ENCODE data around the gene TMEM120B. TPM values are rescaled to one million over a fixed set of nuclear protein-coding genes. Genes with fewer than 3 reads are reported as not detected.
A peak's percentile ranks its signal among the peaks of the same experiment; 100 is the strongest.

Gene TMEM120B
- total RNA-seq, 1 donor from 2014 or later: 11.6 TPM

DNA sequence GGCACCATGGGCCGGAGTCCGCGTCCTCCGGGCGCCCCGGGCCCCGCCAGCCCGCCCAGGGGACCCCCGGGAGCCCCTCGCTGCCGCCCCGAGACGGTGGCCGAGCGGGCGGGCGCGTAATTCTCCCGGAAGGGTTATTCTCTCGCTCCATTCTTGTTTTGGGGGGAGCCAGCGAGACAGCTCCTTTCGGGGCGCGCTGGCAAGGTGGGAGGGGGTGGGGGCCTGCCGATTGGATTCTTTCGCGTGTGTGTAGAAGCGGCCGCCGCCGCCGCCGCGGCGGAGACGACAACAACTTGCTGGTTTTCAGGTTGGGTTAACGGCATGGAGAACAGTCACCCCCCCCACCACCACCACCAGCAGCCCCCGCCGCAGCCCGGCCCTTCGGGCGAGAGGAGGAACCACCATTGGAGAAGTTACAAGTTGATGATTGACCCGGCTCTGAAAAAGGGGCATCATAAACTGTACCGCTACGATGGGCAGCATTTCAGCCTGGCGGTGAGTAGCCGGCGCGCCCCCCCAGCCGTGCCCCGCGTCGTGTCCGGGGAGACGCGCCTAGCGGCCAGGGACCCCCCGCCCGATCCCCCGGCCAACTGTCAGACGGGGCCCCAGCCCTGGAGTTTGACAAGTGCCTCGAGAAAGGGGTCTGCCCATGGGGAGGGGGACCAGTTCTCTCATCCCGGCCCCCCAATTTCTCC, 92.0 kb downstream of the TMEM120B start:
- DNase-seq (ENCODE audit: low spot score): no peak

DNA sequence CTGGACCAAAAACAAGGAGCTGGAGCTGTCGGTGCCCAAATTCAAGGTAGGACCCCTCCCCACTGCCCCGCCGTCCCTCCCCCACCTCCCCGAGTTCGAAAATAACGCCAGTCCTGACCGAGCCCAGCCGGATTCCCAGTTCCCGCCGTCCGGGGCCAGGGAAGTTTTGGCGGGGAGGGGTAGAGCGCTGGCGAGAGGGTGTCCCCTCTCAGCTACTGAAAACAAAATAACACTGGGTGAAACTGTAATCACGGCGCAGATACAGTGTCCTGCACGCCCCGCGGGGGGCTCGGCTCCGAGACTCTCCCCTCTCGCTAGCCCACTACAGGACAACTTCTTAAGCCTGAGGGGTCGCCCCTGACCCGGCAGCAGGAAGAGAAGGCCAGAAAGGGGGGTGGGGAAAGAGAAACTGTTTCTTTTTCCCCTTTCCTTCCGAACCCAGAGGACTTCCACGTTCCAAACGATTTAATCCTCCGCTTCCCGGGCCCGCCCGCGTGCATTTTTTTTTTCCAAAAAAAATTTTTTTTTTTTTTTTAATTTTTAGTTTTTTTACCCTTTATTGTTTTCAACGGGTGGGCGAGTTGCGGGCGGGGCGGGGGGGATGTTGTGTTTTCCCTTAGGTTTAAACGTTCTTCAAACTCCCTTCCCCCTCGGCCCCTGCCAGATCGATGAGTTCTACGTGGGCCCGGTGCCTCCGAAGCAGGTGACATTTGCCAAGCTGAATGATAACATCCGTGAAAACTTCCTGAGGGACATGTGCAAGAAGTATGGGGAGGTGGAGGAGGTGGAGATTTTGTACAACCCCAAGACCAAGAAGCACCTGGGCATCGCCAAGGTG, 92.8 kb downstream of the TMEM120B start:
- no peak for DNase-seq (ENCODE audit: low spot score)

DNA sequence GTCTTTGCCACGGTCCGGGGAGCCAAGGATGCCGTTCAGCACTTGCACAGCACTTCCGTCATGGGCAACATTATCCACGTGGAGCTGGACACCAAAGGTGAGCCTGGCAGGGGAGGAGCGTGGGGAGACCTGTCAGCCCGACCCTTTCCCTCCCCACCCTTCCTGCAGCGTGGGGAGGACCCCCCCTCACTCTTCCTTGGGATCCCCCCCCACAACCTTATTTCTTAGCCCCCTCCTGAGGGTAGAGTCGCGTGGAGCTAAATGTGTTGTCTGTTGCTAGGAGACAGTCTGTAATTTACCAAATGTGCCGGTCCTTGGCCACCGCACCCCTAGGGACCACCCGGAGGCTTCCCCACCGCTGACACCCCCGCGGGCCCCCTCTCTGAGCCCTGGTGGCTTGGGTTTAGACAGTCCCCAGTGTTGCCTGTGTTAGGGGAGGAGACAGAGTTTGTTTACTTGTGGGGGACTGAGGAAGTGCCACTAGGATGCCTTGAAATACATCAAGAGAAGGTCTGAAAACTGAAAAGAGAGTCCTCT, 93.5 kb downstream of the TMEM120B start:
- DNase-seq (ENCODE audit: low spot score): no peak

DNA sequence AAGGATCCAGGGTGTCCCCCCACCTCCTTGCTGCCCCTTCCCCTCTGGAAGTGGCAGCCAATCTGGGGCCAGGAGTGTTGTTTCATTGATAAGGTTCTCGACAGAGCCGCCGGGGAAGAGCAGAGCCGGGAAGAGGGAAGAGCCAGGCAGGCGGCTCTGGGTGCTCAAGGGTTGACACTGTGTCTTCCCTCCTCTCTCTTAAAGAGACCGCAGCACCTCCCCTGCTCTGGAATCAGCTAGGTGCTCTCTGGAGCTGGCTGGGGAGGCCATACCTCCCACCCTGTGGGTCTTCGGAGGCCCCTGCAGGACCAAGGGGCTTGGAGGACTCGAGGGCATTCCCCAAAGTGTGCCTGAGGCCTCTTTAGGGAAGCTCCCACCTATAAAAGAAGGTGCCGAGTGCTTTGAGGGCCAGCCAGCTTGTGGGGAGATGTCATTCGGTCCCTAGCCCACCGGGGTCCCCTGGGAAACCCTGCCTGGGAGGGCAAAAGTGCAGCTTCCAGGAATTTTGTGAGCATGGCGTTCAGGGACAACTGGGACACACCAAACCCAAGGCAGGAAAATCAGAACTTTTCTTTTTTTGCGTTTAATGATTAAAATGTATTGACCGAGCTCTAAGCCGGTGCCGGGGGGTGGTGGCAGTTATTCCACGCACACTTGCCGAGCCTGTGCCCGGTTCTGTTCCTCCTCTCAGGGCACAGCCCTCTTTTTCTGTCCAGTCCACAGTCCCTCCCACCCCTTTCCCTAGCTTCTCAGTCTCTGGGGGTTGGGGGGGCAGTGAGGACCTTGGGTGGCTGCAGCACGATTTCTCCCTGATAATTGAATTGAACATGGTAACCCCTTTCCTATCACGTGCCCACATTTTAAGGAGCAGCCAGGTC, 94.2 kb downstream of the TMEM120B start:
- DNase-seq (ENCODE audit: low spot score): no peak

DNA sequence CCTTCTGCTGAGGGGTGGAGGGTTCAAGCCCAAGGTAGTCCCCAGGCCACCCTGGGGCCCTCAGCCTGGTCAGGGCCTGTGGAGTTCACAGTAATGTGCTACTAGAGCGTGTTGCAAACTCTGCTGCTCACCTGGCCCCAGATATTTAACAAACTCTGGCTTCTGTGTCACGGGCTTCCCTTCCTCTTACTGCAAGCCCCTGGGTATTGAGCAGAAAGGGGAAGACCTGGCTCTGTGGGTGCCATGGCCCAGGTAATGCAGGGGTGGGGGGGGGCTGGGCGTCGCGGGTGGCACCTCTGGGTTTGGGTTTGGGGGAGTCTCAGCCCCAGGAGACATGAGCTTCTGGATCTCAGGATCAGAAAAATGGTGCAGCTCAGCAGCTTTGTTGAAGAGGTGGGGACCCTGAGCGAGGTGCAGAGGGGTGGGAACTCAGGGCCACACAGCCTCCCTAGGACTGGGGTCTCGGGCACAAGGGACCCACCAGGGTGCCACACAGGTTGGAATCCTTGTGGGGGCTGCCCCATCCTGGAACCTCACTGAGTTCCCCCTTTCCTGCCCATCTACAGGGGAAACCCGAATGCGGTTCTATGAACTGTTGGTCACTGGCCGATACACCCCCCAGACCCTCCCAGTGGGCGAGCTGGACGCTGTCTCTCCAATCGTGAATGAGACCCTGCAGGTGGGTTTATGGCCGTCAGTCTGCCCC, 95.2 kb downstream of the TMEM120B start:
- no peak for DNase-seq (ENCODE audit: low spot score)

DNA sequence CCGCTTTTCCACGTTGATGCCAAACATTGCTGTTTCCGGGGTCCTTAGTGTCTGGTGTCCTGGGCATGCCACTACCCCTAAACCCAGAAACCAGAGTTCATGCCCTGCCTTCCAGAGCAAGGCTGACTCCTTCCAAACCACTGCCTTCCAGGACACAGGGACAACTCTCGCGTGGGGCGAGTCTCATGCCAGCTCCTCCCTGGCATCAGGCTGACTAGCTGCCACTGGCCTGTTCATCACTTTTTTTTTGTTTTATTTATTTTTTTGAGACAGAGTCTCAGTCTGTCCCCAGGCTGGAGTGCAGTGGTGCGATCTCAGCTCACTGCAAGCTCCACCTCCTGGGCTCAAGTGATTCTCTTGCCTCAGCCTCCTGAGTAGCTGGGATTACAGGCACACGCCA, 96.1 kb downstream of the TMEM120B start:
- no peak for DNase-seq (ENCODE audit: low spot score)

DNA sequence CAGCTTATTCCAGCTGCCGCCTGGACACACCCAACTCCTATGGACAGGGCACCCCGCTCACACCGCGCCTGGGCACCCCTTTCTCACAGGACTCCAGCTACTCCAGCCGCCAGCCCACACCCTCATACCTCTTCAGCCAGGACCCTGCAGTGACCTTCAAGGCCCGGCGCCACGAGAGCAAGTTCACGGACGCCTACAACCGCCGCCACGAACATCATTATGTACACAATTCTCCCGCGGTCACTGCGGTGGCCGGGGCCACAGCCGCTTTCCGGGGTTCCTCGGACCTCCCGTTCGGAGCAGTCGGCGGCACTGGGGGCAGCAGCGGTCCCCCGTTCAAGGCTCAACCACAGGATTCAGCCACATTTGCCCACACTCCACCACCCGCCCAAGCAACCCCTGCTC, 97.2 kb downstream of the TMEM120B start:
- no peak for DNase-seq (ENCODE audit: low spot score)

DNA sequence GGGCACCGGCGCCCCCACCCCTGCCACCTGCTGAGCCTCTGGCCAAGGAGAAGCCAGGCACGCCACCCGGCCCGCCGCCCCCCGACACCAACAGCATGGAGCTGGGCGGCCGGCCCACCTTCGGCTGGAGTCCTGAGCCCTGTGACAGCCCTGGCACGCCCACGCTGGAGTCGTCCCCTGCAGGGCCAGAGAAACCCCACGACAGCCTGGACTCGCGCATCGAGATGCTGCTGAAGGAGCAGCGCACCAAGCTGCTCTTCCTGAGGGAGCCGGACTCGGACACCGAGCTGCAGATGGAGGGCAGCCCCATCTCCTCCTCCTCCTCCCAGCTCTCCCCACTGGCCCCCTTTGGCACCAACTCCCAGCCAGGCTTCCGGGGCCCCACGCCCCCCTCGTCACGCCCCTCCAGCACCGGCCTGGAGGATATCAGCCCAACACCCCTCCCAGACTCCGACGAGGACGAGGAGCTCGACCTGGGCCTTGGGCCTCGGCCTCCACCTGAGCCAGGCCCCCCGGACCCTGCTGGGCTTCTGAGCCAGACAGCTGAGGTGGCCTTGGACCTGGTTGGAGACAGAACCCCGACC, 97.8 kb downstream of the TMEM120B start:
- no peak for DNase-seq (ENCODE audit: low spot score)

DNA sequence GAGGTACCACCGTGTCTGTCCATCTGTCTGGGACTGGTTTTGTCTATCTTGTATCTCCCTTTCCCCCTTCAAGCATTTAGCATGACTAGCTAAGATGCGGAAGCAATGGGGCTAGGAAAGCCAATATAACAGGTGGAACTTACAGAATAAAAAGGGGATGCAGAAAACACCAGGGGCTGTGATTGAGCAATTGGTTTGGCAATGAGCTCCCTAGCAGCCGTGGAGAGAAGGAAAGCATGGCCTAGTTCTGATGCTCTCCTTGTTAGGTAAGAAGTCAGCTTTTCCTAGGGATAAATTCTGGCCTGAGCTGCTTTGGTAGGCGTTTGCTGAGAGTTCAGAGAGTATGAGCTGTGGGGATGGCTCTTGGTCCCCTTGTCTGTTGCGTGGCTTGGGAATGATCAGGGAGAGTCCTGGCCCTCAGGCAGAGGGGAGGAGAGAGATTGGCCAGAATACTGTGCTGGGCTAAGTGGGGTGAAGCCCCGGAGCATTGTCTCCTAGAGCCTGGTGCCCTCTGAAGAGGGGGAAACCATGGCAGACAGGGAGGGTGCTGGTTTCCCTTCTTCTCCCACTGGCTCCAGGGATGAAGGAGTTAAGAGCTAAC, 98.4 kb downstream of the TMEM120B start:
- DNase-seq (ENCODE audit: low spot score): no peak

DNA sequence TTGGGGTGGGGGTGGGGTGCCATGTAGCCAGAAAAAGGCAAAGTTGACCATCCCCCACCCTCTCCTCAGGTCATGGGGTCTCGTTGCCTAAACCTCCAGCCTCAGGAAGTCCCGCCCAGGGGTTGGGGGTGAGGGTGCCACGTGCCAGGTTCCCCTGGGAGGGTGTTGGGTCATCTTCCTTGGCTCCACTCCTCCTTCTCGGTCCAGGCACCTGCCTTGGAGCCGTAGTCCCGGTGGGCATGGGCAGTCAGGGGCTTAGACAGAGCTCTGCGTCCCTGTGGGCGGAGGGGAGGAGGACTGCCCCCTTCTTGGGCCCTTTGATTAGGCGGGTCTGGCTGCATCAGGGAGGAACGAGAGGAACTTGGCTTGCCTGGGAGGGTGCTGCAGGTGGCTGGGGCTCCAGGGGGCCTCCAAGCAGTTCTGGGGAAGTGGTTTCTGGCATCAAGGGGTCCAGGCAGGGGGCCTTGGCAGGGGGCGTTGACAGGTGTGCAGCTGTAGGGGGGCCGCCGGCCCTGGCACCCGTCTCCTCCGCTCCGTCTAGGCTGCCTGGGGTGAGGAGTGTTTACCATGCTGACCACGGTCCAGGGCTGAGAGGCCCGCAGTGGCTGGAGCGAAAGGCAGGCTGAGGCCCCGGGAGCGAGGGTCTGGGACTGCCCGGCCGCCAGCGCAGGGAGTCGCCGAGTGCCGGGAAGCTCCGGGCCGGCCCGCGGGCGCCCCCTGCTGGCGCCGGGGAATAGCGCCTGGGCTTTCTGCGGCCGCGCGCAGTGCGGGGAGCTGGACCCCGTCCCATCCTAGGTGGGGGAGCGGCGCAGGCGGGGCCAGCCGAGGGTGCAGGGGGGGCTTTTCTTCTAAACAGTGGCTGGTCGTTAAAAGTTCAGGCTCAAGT, 99.1 kb downstream of the TMEM120B start:
- no peak for DNase-seq (ENCODE audit: low spot score)

DNA sequence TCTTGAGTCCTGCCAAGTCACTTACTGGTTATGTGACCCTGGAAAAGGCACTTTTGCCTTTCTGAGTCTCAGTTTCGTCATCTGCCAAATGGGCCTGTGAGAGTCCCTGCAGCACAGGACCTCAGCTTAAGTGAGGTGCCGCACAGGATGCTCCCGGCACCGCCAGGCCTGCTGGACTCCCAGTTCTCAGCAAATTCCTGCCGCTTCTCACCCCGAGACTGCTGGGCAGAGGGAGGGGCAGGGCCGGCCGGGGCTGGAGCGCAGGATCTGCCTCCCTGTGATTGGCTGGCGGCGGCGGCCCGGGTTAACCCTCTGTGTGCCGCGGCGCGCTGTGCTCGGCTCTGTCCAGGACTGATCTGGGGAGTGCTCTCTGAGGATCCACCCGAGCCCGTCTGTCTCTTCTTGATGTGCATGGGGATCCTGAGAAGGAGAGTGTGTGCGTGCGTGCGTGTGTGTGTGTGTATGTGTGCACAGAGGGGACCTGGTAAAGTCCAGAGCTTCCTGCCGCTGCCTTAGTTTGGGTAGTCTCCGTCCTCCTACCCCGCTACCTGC, 99.8 kb downstream of the TMEM120B start:
- peak; percentile 78 for DNase-seq (ENCODE audit: low spot score)

DNA sequence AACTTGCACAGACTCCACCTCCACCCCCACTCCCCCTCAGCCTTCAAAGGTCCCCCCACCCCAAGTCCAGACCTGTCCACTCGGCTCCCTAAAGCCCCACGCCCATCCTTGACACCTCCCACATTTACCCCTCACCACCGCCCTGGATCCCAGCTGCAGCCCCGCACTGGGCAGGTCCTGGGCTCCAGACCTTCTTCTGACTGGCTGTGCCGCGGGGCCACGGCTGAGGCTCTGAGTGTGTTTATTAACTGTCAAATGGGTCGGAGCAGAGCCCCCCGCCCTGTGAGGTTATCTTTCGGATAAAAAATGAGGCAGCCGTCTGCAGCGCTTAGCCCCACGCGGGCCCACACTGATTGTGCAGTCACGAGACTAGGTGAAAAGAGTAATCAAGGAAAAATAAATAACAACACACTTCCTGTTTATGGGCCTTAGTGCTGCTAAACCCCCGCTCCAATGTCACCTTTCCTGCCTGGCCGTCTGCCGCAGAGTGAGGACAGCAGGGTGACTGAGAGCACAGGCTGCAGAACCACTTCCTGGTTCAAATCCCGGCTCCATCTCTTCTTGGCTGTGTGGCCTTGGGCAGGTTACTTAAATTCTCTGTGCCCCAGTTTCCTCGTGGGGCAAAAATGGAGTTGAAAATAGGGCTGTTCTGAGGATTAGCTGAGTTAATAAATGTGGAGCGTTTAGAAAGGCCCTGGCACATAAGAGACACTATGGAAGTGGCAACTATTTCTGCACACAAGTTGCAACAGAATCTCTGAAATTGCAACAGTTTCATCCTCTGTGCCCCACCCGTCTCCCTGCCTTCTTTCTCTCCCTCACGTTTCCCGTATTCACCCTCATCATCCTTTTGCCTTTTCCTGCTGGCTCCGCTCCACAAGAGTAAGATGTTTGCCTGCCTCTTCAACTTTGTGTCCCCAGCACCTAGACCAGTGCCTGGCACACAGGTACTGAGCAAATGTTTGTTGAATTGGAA, 100.7 kb downstream of the TMEM120B start:
- DNase-seq (ENCODE audit: low spot score): no peak

DNA sequence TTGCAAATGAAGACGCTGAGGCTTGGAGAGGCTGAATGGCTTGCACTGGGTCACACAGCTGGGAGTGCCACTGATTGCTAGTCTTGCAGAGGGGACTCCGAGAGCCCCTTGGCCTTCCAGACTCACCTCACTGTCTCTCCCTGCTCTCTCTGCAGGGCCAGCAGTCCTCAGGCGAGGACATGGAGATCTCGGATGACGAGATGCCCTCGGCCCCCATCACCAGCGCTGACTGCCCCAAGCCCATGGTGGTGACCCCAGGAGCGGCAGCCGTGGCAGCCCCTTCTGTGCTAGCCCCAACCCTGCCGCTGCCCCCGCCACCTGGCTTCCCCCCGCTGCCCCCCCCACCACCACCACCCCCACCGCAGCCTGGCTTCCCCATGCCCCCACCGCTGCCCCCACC, 101.4 kb downstream of the TMEM120B start:
- no peak for DNase-seq (ENCODE audit: low spot score)

DNA sequence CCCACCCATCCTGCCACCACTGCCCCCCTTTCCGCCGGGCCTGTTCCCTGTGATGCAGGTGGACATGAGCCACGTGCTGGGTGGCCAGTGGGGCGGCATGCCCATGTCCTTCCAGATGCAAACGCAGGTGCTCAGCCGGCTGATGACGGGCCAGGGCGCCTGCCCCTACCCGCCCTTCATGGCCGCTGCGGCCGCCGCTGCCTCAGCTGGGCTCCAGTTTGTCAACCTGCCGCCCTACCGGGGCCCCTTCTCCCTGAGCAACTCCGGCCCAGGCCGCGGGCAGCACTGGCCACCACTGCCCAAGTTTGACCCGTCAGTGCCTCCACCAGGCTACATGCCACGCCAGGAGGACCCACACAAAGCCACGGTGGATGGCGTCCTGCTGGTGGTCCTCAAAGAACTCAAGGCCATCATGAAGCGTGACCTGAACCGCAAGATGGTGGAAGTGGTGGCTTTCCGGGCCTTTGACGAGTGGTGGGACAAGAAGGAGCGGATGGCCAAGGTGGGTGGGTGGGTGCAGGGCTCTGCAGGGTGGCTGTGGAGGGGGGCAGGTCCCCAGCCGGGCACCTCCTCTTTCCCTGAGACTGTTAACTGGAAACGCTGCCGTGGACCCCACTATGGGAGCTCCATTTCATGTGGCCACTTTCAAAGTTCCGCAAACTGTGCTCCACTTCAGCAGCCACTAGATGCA, 102.0 kb downstream of the TMEM120B start:
- no peak for DNase-seq (ENCODE audit: low spot score)

DNA sequence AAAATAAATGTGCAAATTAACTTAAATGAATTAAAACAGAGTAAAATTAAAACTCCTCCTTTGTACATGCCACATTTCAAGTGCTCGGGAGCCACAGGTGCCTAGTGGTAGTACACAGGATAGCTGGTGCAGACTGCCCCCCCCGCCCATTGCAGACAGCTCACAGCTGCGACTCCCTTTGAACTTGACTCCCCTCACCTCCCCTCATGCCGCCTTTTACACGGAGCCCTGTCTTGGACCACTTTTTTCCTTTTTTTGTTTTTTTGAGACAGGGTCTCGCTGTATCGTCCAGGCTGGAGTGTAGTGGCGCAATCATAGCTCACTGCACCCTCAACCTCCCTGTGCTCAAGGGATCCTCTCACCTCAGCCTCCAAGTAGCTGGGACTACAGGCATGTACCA, 102.7 kb downstream of the TMEM120B start:
- DNase-seq (ENCODE audit: low spot score): no peak

DNA sequence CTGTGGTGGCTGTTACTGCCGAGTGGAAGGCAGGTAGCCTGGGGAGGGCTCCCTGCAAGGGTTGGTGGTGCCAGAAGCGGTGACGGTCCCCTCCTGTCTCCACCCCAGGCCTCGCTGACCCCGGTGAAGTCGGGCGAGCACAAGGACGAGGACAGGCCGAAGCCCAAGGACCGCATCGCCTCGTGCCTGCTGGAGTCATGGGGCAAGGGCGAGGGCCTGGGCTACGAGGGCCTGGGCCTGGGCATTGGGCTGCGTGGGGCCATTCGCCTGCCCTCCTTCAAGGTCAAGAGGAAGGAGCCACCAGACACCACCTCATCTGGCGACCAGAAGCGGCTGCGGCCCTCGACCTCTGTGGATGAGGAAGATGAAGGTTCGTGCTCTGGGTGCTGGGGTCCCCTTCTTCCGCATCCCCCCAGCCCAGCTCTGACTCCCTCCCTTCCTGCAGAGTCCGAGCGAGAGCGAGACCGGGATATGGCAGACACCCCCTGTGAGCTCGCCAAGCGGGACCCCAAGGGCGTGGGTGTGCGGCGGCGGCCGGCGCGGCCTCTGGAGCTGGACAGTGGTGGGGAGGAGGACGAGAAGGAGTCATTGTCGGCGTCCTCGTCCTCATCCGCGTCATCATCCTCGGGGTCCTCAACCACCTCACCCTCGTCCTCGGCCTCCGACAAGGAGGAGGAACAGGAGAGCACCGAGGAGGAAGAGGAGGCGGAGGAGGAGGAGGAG, 104.5 kb downstream of the TMEM120B start:
- DNase-seq (ENCODE audit: low spot score): no peak

DNA sequence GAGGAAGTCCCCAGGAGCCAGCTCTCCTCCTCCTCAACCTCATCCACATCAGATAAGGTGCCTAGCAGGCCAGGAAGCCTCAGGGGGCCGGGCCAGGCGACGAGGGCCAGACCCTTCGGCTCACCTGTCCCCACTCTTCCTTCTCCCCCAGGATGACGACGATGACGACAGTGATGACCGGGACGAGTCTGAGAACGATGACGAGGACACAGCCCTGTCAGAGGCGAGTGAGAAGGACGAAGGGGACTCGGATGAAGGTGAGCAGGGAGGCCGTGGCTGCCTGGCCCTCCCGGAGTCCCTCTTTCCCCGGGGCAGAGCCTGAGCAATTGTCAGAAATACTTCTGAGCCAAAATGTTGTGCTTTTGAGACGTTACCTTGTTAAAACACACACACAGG, 105.1 kb downstream of the TMEM120B start:
- no peak for DNase-seq (ENCODE audit: low spot score)

Measured in mucosa of gallbladder (tissue), 1 donor.